ENCODE results near the gene IDH3A.
A peak's percentile ranks its signal among the peaks of the same experiment; 100 is the strongest.

Gene IDH3A

DNA sequence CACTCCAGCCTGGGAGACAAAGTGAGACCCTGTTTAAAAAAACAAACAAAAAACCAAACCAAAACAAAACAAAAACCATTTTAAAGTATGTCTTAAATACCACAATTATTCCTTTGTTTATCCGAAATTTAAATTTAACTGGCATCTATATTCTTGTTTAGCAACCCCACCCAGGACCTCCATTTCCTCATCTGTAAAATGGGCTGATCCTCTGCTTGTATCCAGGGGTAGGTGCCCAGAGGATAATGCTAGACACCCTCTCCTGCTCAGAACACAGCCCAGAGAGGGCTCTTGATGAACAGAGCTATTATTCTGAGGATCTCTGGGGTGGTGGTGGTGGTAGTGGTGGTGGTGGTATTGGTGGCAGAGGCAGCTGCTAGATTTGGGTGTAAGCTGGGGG is 47.0 kb upstream of the IDH3A start:
- Histone ChIP-seq H3F3A (ENCODE audit: low read depth) (no peaks in the 10 kb centered on the region), H3K4me3 (ENCODE audit: low read length, poor library complexity, severe bottlenecking) (no peak overlapping the region), H3K4me1 (ENCODE audit: insufficient read depth, low read length, poor library complexity, severe bottlenecking) (peaks cover 37% of the 10 kb centered on the region), H2AFZ (ENCODE audit: low read length) (no peak overlapping the region), H4K20me1 (ENCODE audit: insufficient read depth, low read length, poor library complexity, severe bottlenecking) (no peaks in the 10 kb centered on the region), H3K9me3 (ENCODE audit: insufficient read depth, low read depth, low read length) (no peaks in the 10 kb centered on the region), H3K79me2 (ENCODE audit: insufficient read depth, low read length) (no peaks in the 10 kb centered on the region), H3K36me3 (ENCODE audit: insufficient read depth, low read length) (no peaks in the 10 kb centered on the region), H3K4me2 (ENCODE audit: low read depth, low read length, poor library complexity, severe bottlenecking) (no peak overlapping the region), H3K9me2 (replicated peaks; ENCODE audit: low read depth, low read length) (no peaks in the 10 kb centered on the region), H3K9ac (ENCODE audit: low read depth, low read length, poor library complexity, severe bottlenecking) (no peak overlapping the region), H3K27me3 (ENCODE audit: insufficient read depth, low read length, poor library complexity, severe bottlenecking) (no peaks in the 10 kb centered on the region)
- TF ChIP-seq EZH2phosphoT487 (IDR thresholded peaks at IDR 0.05; ENCODE audit: borderline replicate concordance), result no peak
- TF ChIP-seq, protein P1, sequence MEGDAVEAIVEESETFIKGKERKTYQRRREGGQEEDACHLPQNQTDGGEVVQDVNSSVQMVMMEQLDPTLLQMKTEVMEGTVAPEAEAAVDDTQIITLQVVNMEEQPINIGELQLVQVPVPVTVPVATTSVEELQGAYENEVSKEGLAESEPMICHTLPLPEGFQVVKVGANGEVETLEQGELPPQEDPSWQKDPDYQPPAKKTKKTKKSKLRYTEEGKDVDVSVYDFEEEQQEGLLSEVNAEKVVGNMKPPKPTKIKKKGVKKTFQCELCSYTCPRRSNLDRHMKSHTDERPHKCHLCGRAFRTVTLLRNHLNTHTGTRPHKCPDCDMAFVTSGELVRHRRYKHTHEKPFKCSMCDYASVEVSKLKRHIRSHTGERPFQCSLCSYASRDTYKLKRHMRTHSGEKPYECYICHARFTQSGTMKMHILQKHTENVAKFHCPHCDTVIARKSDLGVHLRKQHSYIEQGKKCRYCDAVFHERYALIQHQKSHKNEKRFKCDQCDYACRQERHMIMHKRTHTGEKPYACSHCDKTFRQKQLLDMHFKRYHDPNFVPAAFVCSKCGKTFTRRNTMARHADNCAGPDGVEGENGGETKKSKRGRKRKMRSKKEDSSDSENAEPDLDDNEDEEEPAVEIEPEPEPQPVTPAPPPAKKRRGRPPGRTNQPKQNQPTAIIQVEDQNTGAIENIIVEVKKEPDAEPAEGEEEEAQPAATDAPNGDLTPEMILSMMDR (conservative IDR thresholded peaks at IDR 0.05; ENCODE audit: low read length), result no peak

DNA sequence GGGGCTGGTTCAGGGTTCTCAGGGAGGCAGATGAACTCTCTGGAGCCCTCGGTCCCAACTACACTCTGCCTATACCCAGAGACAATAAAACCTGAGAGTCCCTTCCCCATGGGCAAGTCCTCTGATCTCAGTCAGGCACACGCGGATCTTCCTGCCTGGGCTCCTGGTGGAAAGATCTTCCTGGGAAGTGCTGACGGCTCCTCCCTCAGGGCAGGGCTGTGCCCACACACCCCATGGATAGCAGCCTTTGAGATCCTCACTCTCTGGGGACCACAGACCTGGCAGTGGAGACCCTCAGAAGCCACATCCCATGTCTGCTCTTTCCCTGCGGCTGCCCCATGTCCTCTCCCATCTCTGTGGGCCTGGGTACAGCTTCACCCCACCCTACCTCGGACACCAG is 46.4 kb upstream of the IDH3A start:
- Histone ChIP-seq H3F3A (ENCODE audit: low read depth) (no peaks in the 10 kb centered on the region), H3K27me3 (ENCODE audit: insufficient read depth, low read length, poor library complexity, severe bottlenecking) (no peaks in the 10 kb centered on the region), H3K9me2 (replicated peaks; ENCODE audit: low read depth, low read length) (no peaks in the 10 kb centered on the region), H3K36me3 (ENCODE audit: insufficient read depth, low read length) (no peaks in the 10 kb centered on the region), H4K20me1 (ENCODE audit: insufficient read depth, low read length, poor library complexity, severe bottlenecking) (no peaks in the 10 kb centered on the region), H3K4me3 (ENCODE audit: low read length, poor library complexity, severe bottlenecking) (no peak overlapping the region), H3K4me2 (ENCODE audit: low read depth, low read length, poor library complexity, severe bottlenecking) (no peak overlapping the region), H3K9ac (ENCODE audit: low read depth, low read length, poor library complexity, severe bottlenecking) (peak overlapping the region; percentile 53), H3K4me1 (ENCODE audit: insufficient read depth, low read length, poor library complexity, severe bottlenecking) (peaks cover 37% of the 10 kb centered on the region), H3K9me3 (ENCODE audit: insufficient read depth, low read depth, low read length) (no peaks in the 10 kb centered on the region), H2AFZ (ENCODE audit: low read length) (no peak overlapping the region), H3K79me2 (ENCODE audit: insufficient read depth, low read length) (no peaks in the 10 kb centered on the region)
- TF ChIP-seq, protein P1 (conservative IDR thresholded peaks at IDR 0.05; ENCODE audit: low read length), result no peak
- TF ChIP-seq EZH2phosphoT487 (IDR thresholded peaks at IDR 0.05; ENCODE audit: borderline replicate concordance), result no peak

DNA sequence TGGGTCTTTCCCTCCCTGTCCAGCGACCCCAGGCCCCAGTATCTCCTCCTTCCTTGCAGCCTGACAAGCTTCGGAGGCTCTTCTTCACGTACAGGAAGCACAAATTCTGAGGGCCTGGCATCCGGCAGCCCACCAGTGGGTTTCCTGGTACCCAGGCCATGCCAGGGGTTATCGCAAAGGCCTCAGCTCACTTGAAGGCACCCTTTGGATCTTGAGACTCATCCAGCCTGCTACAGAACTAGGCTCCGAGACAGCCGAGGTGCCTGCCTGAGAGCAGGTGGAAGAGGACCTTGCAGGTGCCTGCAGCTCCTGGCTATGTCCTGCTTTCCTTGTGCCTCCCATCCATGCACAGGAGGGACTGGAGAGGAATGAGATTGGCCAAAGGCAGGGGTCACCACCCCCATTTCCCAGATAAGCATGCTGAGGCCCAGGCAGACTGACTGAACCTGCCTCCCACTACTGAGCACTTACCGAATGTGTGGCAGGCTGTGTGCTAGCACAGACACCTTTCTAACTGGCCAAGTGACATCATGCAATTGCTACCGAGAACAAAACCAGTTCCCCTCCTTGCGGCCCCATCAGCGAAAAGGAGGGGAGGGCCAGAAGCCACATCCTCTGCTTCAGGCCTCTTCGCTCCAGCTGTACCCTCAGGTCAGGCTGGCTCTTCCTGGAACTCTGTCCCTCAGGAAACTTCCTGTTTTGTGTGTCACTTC is 45.6 kb upstream of the IDH3A start:
- Histone ChIP-seq H3K4me2 (ENCODE audit: low read depth, low read length, poor library complexity, severe bottlenecking) (peak overlapping the region; percentile 18), H2AFZ (ENCODE audit: low read length) (no peak overlapping the region)
- no peak for TF ChIP-seq EZH2phosphoT487 (IDR thresholded peaks at IDR 0.05; ENCODE audit: borderline replicate concordance)
- TF ChIP-seq, protein P1 (conservative IDR thresholded peaks at IDR 0.05; ENCODE audit: low read length), result no peak

More for the DNA sequence above, 45.6 kb upstream of the IDH3A start:
- Histone ChIP-seq H3F3A (ENCODE audit: low read depth) (no peaks in the 10 kb centered on the region), H3K9me3 (ENCODE audit: insufficient read depth, low read depth, low read length) (no peaks in the 10 kb centered on the region), H3K27me3 (ENCODE audit: insufficient read depth, low read length, poor library complexity, severe bottlenecking) (no peaks in the 10 kb centered on the region), H3K4me3 (ENCODE audit: low read length, poor library complexity, severe bottlenecking) (no peak overlapping the region), H3K79me2 (ENCODE audit: insufficient read depth, low read length) (no peaks in the 10 kb centered on the region), H3K4me1 (ENCODE audit: insufficient read depth, low read length, poor library complexity, severe bottlenecking) (peaks cover 37% of the 10 kb centered on the region), H4K20me1 (ENCODE audit: insufficient read depth, low read length, poor library complexity, severe bottlenecking) (no peaks in the 10 kb centered on the region), H3K9me2 (replicated peaks; ENCODE audit: low read depth, low read length) (no peaks in the 10 kb centered on the region), H3K36me3 (ENCODE audit: insufficient read depth, low read length) (no peaks in the 10 kb centered on the region), H3K9ac (ENCODE audit: low read depth, low read length, poor library complexity, severe bottlenecking) (peak overlapping the region; percentile 53)

Data from Loucy (cell line).